IMR-90 (cell line): ENCODE results near the gene USP33. TPM values are rescaled to one million over a fixed set of nuclear protein-coding genes. Genes with fewer than 3 reads are reported as not detected.

Experiments used
- ATAC-seq: fragments of 200-7000 bp; cut with Tn5 transposase; 2 replicates; pipeline ENCODE4 v1.9.1; 2020; ENCODE audit warnings: low read depth, mild to moderate bottlenecking, moderate library complexity
- BruUV-seq: library from RNA; stranded (reverse); fragments of 400-500 nt; replicated peaks from 2 replicates; lab custom pipeline; 2021; lab: Mats Ljungman, UMichigan
- CTCF ChIA-PET: fragments of 300-600 bp; formaldehyde crosslinking; extraction: SDS; loops from one replicate; lab custom pipeline; 2021; ENCODE audit warnings: antibody characterized with exemption; lab: Yijun Ruan, JAX
- POLR2A ChIA-PET: fragments of 300-600 bp; sonication (Branson Sonifier 250); formaldehyde crosslinking; loops from one replicate; lab custom pipeline; 2022; ENCODE audit warnings: antibody characterized with exemption; ENCODE audit not compliant: unreplicated experiment; lab: Charles Lee
- DNase-seq: peaks from one replicate; pipeline ENCODE4 v3.0.0; 2013
- H2AFZ ChIP-seq: replicated peaks from 2 replicates; pipeline ENCODE3; 2013; ENCODE audit warnings: low read length, mild to moderate bottlenecking; ENCODE audit not compliant: poor library complexity
- H2AK5ac ChIP-seq: 2 replicates; pipeline ENCODE4 v1.6.1; 2013; ENCODE audit warnings: low read depth, low read length, inconsistent platforms
- H2AK9ac ChIP-seq: replicated peaks from 2 replicates; pipeline ENCODE3; 2013; ENCODE audit warnings: mild to moderate bottlenecking, low read depth, low read length, moderate library complexity; ENCODE audit not compliant: poor library complexity
- H2BK120ac ChIP-seq: 2 replicates; pipeline ENCODE4 v1.6.1; 2013; ENCODE audit warnings: low read depth, low read length, inconsistent platforms
- H2BK15ac ChIP-seq: 3 replicates; pipeline ENCODE4 v1.6.1; 2013; ENCODE audit warnings: low read depth, low read length, inconsistent platforms
- H2BK20ac ChIP-seq: 2 replicates; pipeline ENCODE4 v1.6.1; 2013; ENCODE audit warnings: low read depth, mild to moderate bottlenecking, inconsistent platforms, low read length, moderate library complexity
- H2BK5ac ChIP-seq: 2 replicates; pipeline ENCODE4 v1.6.1; 2013; ENCODE audit warnings: mild to moderate bottlenecking, low read depth, low read length, inconsistent platforms; ENCODE audit not compliant: poor library complexity, severe bottlenecking
- H3K14ac ChIP-seq: replicated peaks from 2 replicates; pipeline ENCODE4 v1.6.1; 2013; ENCODE audit warnings: low read depth, low read length, inconsistent platforms
- H3K18ac ChIP-seq: 2 replicates; pipeline ENCODE4 v1.6.1; 2013; ENCODE audit warnings: low read depth, low read length, control low read depth
- H3K23ac ChIP-seq: 2 replicates; pipeline ENCODE4 v1.6.1; 2013; ENCODE audit warnings: low read depth, low read length, inconsistent platforms
- H3K27ac ChIP-seq: 2 replicates; pipeline ENCODE4 v1.5.1; 2013; ENCODE audit warnings: mild to moderate bottlenecking, control low read depth, low read length; ENCODE audit not compliant: insufficient read depth
- H3K27me3 ChIP-seq: 2 replicates; pipeline ENCODE4 v1.6.1; 2013; ENCODE audit warnings: low read length; ENCODE audit not compliant: control insufficient read depth, insufficient read depth
- H3K36me3 ChIP-seq: 2 replicates; pipeline ENCODE4 v1.6.1; 2013; ENCODE audit warnings: low read length, mixed read lengths; ENCODE audit not compliant: control insufficient read depth, insufficient read depth
- H3K4ac ChIP-seq: 2 replicates; pipeline ENCODE4 v1.6.1; 2013; ENCODE audit warnings: low read depth, low read length, inconsistent platforms
- H3K4me1 ChIP-seq: 2 replicates; pipeline ENCODE4 v1.6.1; 2013; ENCODE audit warnings: low read length, mixed read lengths; ENCODE audit not compliant: control insufficient read depth, insufficient read depth
- H3K4me2 ChIP-seq: 2 replicates; pipeline ENCODE4 v1.6.1; 2013; ENCODE audit warnings: low read depth, mild to moderate bottlenecking, control low read depth, low read length, moderate library complexity
- H3K4me3 ChIP-seq: 2 replicates; pipeline ENCODE4 v1.5.1; 2013; ENCODE audit warnings: low read depth, mild to moderate bottlenecking, control low read depth, low read length, moderate library complexity; ENCODE audit not compliant: insufficient read depth
- H3K56ac ChIP-seq: 2 replicates; pipeline ENCODE4 v1.6.1; 2013; ENCODE audit warnings: low read length, inconsistent platforms; ENCODE audit not compliant: insufficient read depth; ENCODE audit errors: extremely low read depth
- H3K79me1 ChIP-seq, 2 experiments: 2 replicates each; pipeline ENCODE4 v1.6.1; 2013; ENCODE audit warnings: low read length in 2 of 2, inconsistent platforms in 1 of 2, low read depth in 1 of 2
- H3K9ac ChIP-seq: 2 replicates; pipeline ENCODE4 v1.6.1; 2013; ENCODE audit warnings: low read depth, low read length, control low read depth
- H3K9me1 ChIP-seq: 2 replicates; pipeline ENCODE4 v1.6.1; 2013; ENCODE audit warnings: low read length, inconsistent platforms; ENCODE audit not compliant: insufficient read depth
- H3K9me3 ChIP-seq: 2 replicates; pipeline ENCODE4 v1.6.1; 2013; ENCODE audit warnings: low read length; ENCODE audit not compliant: control insufficient read depth, insufficient read depth
- H4K20me1 ChIP-seq: 2 replicates; pipeline ENCODE4 v1.6.1; 2013; ENCODE audit warnings: low read length, inconsistent platforms; ENCODE audit not compliant: insufficient read depth
- H4K5ac ChIP-seq: 2 replicates; pipeline ENCODE4 v1.6.1; 2013; ENCODE audit warnings: mild to moderate bottlenecking, low read depth, low read length, control low read depth
- H4K8ac ChIP-seq, 2 experiments: 2 replicates each; pipeline ENCODE4 v1.6.1; 2013; ENCODE audit warnings: low read depth in 2 of 2, low read length in 2 of 2, control low read depth in 1 of 2, inconsistent platforms in 1 of 2
- H4K91ac ChIP-seq: 2 replicates; pipeline ENCODE4 v1.6.1; 2013; ENCODE audit warnings: low read depth, low read length, inconsistent platforms; ENCODE audit not compliant: insufficient read depth
- BHLHE40 ChIP-seq: fragments of 150-350 bp; IDR thresholded peaks from 2 replicates; pipeline ENCODE4 v1.6.1; 2016; ENCODE audit warnings: mild to moderate bottlenecking, low read depth, low read length
- CEBPB ChIP-seq: IDR thresholded peaks from 2 replicates; pipeline ENCODE4 v1.6.1; 2012; ENCODE audit warnings: low read depth, low read length, improper control_type of control experiment
- CHD1 ChIP-seq: IDR thresholded peaks from 2 replicates; pipeline ENCODE4 v1.6.1; 2012; ENCODE audit warnings: low read depth, low read length, improper control_type of control experiment
- CTCF ChIP-seq: conservative IDR thresholded peaks from 2 replicates; pipeline ENCODE4 v1.5.1; 2012; ENCODE audit warnings: mild to moderate bottlenecking, low read depth, low read length, improper control_type of control experiment
- MAFK ChIP-seq: IDR thresholded peaks from 2 replicates; pipeline ENCODE4 v1.6.1; 2012; ENCODE audit warnings: low read depth, low read length, improper control_type of control experiment
- NFE2L2 ChIP-seq: fragments of 150-350 bp; IDR thresholded peaks from 2 replicates; pipeline ENCODE4 v1.6.1; 2016; ENCODE audit warnings: low read depth, mild to moderate bottlenecking, low read length
- POLR2A ChIP-seq: IDR thresholded peaks from 2 replicates; pipeline ENCODE4 v1.6.1; 2012; ENCODE audit warnings: mild to moderate bottlenecking, low read depth, low read length
- RCOR1 ChIP-seq: IDR thresholded peaks from 2 replicates; pipeline ENCODE4 v1.6.1; 2012; ENCODE audit warnings: mild to moderate bottlenecking, low read length, improper control_type of control experiment; ENCODE audit not compliant: insufficient replicate concordance
- RFX5 ChIP-seq: IDR thresholded peaks from 2 replicates; pipeline ENCODE4 v1.8.0; 2012; ENCODE audit warnings: low read depth, mild to moderate bottlenecking, low read length, moderate library complexity
- SMC3 ChIP-seq: fragments of 150-350 bp; IDR thresholded peaks from 2 replicates; pipeline ENCODE4 v1.6.1; 2016; ENCODE audit warnings: low read depth, mild to moderate bottlenecking, antibody characterized with exemption, low read length, moderate library complexity
- WGBS, 2 experiments: methylation state at CpG; one replicate each; pipeline versions ENCODE4 v1.1.5 to v1.1.7; 2013; ENCODE audit warnings: missing lambda C conversion rate in 2 of 2; ENCODE audit not compliant: insufficient read length in 1 of 2; ENCODE audit errors: extremely low coverage in 2 of 2; 5-methylcytosine and 5-hydroxymethylcytosine counted together
- dilution Hi-C: fragments of 300-500 bp; cut with HindIII; formaldehyde crosslinking; loops from one replicate; pipeline ENCODE4 v1.14.3; 2018; ENCODE audit warnings: low sequenced_read_pairs; ENCODE audit not compliant: unreplicated experiment
- in situ Hi-C: fragments of 300-500 bp; cut with MboI; formaldehyde crosslinking; loops from 3 replicates; pipeline ENCODE4 v1.14.3; 2019; ENCODE audit warnings: low sequenced_read_pairs, inconsistent platforms, mixed read lengths
- intact Hi-C: fragments of 100-400 bp; cut with micrococcal nuclease; formaldehyde crosslinking; loops from 2 replicates; pipeline ENCODE4 v1.10.0; 2022
- polyA plus RNA-seq, 3 experiments: library from polyadenylated mRNA; depleted of rRNA; stranded (reverse); fragments of >200 nt; gene quantifications; 2 replicates each; pipeline ENCODE4 v1.2.3, GENCODE V29; 2012; ENCODE audit warnings: low replicate concordance in 1 of 3
- total RNA-seq: library from RNA; depleted of rRNA; stranded (reverse); fragments of >200 nt; gene quantifications from 2 replicates; pipeline ENCODE4 v1.2.3, GENCODE V29; 2012
- TF ChIP-seq, protein P1 (sequence below): fragments of 150-350 bp; IDR thresholded peaks from 2 replicates; pipeline ENCODE4 v1.6.1; 2016; ENCODE audit warnings: low read depth, mild to moderate bottlenecking, low read length, moderate library complexity, borderline replicate concordance

USP33 gene
- total and polyA plus RNA-seq, 2 of the 4 experiments (the other 2 are of a cell fraction): 33.7 to 64.5 TPM

DNA sequence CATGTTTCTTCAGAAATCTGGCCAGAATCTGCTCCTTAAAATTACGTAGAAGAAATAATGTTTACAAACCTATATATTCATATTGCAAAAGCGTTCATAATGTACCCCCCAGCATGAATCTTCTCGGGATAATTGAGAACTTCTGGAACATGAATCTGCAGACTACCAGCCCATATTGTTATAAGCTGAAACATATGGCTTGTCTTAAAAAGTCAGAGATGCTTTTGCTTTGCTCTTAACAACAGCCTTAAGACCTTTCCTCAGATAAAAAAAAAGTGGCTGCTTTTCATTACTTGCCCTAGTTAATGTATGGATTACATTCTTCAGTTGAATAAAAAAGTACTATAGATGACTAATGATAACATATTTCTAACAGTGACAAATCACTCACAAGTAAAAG, 62.2 kb downstream of the USP33 start:
- Histone ChIP-seq H3K9ac (no peak overlapping the region), H3K18ac (no peak overlapping the region), H3K4me3 (no peak overlapping the region), H4K5ac (no peak overlapping the region), H2BK5ac (no peak overlapping the region), H2AK9ac (no peak overlapping the region), H3K36me3 (peaks cover 23% of the 10 kb centered on the region), H2BK15ac (no peak overlapping the region), H3K14ac (no peak overlapping the region), H2AFZ (no peak overlapping the region), H4K8ac (no peak overlapping the region), H3K4ac (no peak overlapping the region), H3K56ac (no peak overlapping the region), H3K4me1 (no peaks in the 10 kb centered on the region), H3K9me1 (no peaks in the 10 kb centered on the region), H4K20me1 (no peaks in the 10 kb centered on the region), H2BK20ac (no peak overlapping the region), H3K23ac (no peak overlapping the region), H3K27ac (no peak overlapping the region), H3K9me3 (no peaks in the 10 kb centered on the region), H3K79me1 (peaks cover 0 to 3% of the 10 kb centered on the region in 2 experiments; a peak in 2 of 4 replicates), H2AK5ac (no peak overlapping the region), H2BK120ac (no peak overlapping the region), H3K27me3 (no peaks in the 10 kb centered on the region), H4K91ac (no peak overlapping the region), H3K4me2 (no peak overlapping the region)
- TF ChIP-seq MAFK: no peak
- no peak for TF ChIP-seq NFE2L2
- no peak for TF ChIP-seq SMC3
- TF ChIP-seq, protein P1, sequence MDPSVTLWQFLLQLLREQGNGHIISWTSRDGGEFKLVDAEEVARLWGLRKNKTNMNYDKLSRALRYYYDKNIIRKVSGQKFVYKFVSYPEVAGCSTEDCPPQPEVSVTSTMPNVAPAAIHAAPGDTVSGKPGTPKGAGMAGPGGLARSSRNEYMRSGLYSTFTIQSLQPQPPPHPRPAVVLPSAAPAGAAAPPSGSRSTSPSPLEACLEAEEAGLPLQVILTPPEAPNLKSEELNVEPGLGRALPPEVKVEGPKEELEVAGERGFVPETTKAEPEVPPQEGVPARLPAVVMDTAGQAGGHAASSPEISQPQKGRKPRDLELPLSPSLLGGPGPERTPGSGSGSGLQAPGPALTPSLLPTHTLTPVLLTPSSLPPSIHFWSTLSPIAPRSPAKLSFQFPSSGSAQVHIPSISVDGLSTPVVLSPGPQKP: no peak
- TF ChIP-seq CTCF: no peak
- no peak for TF ChIP-seq BHLHE40
- TF ChIP-seq CHD1: no peak
- TF ChIP-seq CEBPB: no peak
- no peak for TF ChIP-seq RCOR1
- TF ChIP-seq POLR2A: no peak
- TF ChIP-seq RFX5: no peak
- in situ Hi-C loops (no loop called here), intact Hi-C loops (no loop called here), dilution Hi-C loops (no loop called here)
- ChIA-PET POLR2A (no interaction called here), CTCF (no interaction called here)
- ATAC-seq (no peak), DNase-seq (no peak)
- WGBS, 2 experiments: no CpG with 5 or more reads among the region's 3 CpGs
- no TSS peak for BruUV-seq
